Thoracic aorta (tissue), 2 donors: ENCODE measurements around the gene PLPPR1. TPM values are rescaled to one million over a fixed set of nuclear protein-coding genes. Genes with fewer than 3 reads are reported as not detected.

ENCODE experiments used
- ATAC-seq: fragments of 150-250 bp; one replicate; pipeline ENCODE4 v1.8.0; 2017; ENCODE audit warnings: low read depth; ENCODE audit not compliant: insufficient number of reproducible peaks, low FRiP score
- DNase-seq: peaks from one replicate; pipeline ENCODE4 v3.0.0-alpha.2; 2020; ENCODE audit warnings: low spot score
- H3K27ac ChIP-seq, 2 donors: fragments of 200-600 bp; sonication (generic); 1 replicate in 1 of 2; 2 replicates in 1 of 2; pipeline ENCODE4 v1.5.1; 2016; ENCODE audit warnings: mild to moderate bottlenecking in 2 of 2, moderate library complexity in 2 of 2
- H3K27me3 ChIP-seq: fragments of 200-600 bp; sonication (generic); replicated peaks from 2 replicates; pipeline ENCODE4 v1.6.0; 2016; ENCODE audit warnings: mild to moderate bottlenecking; ENCODE audit not compliant: insufficient read depth
- H3K36me3 ChIP-seq: fragments of 200-600 bp; sonication (generic); one replicate; pipeline ENCODE4 v1.5.1; 2016
- H3K4me1 ChIP-seq, 2 donors: fragments of 200-600 bp; sonication (generic); 1 replicate in 1 of 2; 2 replicates in 1 of 2; pipeline versions ENCODE4 v1.5.1 to v1.6.0; 2016; ENCODE audit warnings: low read depth in 2 of 2, mild to moderate bottlenecking in 1 of 2; ENCODE audit not compliant: control insufficient read depth in 1 of 2
- H3K4me3 ChIP-seq: fragments of 200-600 bp; sonication (generic); 2 replicates; pipeline ENCODE4 v1.5.1; 2016; ENCODE audit warnings: mild to moderate bottlenecking
- H3K9me3 ChIP-seq: fragments of 200-600 bp; sonication (generic); 2 replicates; pipeline ENCODE4 v1.5.1; 2016
- total RNA-seq, 2 donors: library from RNA; depleted of rRNA; stranded (reverse); fragments of >200 nt; gene quantifications; one replicate each; pipeline versions ENCODE4 v1.1.0 to v1.2.3, GENCODE V29; 2016
- TF ChIP-seq, protein P1 (sequence below): fragments of 200-600 bp; sonication (generic); IDR thresholded peaks from one replicate; pipeline ENCODE4 v1.5.1; 2019; ENCODE audit warnings: antibody characterized with exemption

Gene PLPPR1
- total RNA-seq, 2 donors from 2014 or later: not detected

DNA sequence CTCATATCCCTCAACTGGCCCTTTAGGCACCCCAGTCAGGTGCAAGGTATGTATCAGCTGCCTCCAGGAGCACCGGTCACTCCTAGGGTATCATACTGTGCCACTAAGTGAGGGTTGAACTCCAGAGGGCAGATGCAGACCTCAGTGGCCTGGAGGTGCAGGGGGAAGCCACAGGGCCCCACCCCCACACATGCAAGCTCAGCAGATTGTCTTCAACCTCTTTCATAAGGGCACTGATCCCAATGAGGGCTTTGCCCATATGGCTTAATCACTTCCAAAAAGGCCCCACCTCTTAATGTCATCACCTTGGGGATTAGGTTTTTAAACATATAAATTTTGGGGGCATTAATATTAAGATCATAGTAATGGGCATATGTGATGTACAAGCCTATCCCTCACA lies 328.1 kb downstream of the PLPPR1 start:
- H3K27ac ChIP-seq: no peak overlapping the region
- ATAC-seq (no peak), DNase-seq (no peak)
- no peaks in the 10 kb centered on the region for H3K36me3 ChIP-seq
- H3K27me3 ChIP-seq: no peaks in the 10 kb centered on the region
- H3K4me3 ChIP-seq: no peak overlapping the region
- H3K9me3 ChIP-seq: no peaks in the 10 kb centered on the region
- TF ChIP-seq, protein P1, sequence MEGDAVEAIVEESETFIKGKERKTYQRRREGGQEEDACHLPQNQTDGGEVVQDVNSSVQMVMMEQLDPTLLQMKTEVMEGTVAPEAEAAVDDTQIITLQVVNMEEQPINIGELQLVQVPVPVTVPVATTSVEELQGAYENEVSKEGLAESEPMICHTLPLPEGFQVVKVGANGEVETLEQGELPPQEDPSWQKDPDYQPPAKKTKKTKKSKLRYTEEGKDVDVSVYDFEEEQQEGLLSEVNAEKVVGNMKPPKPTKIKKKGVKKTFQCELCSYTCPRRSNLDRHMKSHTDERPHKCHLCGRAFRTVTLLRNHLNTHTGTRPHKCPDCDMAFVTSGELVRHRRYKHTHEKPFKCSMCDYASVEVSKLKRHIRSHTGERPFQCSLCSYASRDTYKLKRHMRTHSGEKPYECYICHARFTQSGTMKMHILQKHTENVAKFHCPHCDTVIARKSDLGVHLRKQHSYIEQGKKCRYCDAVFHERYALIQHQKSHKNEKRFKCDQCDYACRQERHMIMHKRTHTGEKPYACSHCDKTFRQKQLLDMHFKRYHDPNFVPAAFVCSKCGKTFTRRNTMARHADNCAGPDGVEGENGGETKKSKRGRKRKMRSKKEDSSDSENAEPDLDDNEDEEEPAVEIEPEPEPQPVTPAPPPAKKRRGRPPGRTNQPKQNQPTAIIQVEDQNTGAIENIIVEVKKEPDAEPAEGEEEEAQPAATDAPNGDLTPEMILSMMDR: no peak
- H3K4me1 ChIP-seq: no peaks in the 10 kb centered on the region

DNA sequence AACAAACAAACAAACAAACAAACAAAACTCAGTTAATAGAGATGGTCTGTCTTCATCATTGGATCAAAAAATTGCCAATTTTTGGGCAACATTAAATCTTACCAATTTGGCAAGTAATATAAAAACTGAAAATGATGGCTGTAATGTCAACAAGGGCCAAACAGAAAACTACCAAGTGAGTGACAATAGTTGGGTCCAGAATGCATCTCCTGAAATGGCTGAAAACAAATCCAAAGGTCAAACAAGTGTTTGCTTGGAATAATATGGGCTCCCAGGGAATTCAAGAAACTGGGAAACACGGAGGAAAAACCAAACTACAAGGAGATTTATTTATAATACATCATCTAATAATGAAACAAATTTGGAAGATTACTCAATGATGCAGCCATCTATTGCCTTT lies 331.2 kb downstream of the PLPPR1 start:
- H3K27ac ChIP-seq: no peak overlapping the region
- DNase-seq (no peak), ATAC-seq (no peak)
- no peaks in the 10 kb centered on the region for H3K4me1 ChIP-seq
- H3K36me3 ChIP-seq: no peaks in the 10 kb centered on the region
- H3K27me3 ChIP-seq: no peaks in the 10 kb centered on the region
- no peak overlapping the region for H3K4me3 ChIP-seq
- H3K9me3 ChIP-seq: no peaks in the 10 kb centered on the region
- TF ChIP-seq, protein P1: no peak

DNA sequence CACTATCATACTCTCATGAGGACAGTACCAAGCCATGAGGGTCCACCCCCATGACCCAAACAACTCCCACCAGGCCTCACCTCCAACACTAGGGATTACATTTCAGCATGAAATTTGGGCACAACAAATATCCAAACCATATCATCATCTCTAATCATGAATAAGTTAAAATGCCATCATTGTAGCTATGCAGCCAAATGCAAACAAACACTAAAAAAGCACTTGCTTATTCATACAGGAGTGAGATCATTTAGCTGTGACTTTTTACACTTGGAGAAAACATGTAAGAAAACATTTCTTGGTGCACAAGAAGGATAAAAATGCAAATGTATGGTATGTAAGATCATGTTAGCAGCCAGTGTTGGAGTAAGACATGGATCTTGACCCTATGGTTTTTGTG lies 332.1 kb downstream of the PLPPR1 start:
- TF ChIP-seq, protein P1: no peak
- ATAC-seq: no peak
- no peaks in the 10 kb centered on the region for H3K27me3 ChIP-seq

DNA sequence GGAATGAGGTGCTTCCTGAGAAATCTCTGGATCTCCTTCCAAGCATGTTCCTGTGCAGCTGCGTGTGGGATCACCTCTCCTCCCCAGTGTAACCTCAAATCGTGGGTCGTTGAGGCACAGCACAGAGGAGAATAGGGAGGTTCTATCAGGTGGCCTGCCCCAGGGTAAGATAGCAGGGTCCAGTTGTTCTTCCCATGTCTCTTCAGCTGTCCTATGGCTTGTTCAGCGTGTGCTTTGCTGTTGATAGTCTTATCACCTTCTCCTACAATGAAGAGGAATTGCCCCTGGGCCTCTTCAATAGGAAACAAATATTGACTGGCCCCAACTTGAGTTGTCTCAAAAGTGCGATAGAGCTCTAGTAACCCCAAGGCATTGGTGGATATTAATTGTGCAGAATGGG lies 333.9 kb downstream of the PLPPR1 start:
- no peak overlapping the region for H3K27ac ChIP-seq
- DNase-seq (no peak), ATAC-seq (no peak)
- no peaks in the 10 kb centered on the region for H3K36me3 ChIP-seq
- H3K4me3 ChIP-seq: no peak overlapping the region
- H3K27me3 ChIP-seq: no peaks in the 10 kb centered on the region
- TF ChIP-seq, protein P1: no peak
- no peaks in the 10 kb centered on the region for H3K4me1 ChIP-seq
- no peaks in the 10 kb centered on the region for H3K9me3 ChIP-seq

More for the DNA sequence above, 332.1 kb downstream of the PLPPR1 start:
- no peak for DNase-seq
- H3K4me3 ChIP-seq: no peak overlapping the region
- H3K9me3 ChIP-seq: no peaks in the 10 kb centered on the region
- no peak overlapping the region for H3K27ac ChIP-seq
- no peaks in the 10 kb centered on the region for H3K36me3 ChIP-seq
- H3K4me1 ChIP-seq: no peaks in the 10 kb centered on the region

DNA sequence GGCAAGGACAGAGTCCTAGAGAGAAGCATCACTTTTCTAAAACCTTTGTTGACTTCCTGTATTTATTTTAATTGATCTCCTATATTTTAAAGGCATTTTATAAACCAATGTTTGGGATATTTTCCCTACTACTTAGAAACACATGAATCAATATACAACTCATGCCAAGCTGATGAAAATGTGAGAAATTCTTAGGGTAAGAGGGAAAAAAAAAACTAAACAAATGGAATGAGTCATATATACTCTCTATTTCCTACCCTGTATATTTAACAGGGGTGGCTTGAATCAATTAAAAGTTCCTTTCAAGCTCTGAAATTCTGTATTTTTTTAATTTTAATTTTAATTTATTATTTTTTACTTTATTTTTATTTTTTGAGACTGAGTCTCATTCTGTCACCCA lies 336.7 kb downstream of the PLPPR1 start:
- H3K36me3 ChIP-seq: no peaks in the 10 kb centered on the region
- DNase-seq (no peak), ATAC-seq (no peak)
- H3K9me3 ChIP-seq: no peaks in the 10 kb centered on the region
- H3K4me1 ChIP-seq: no peaks in the 10 kb centered on the region
- no peak overlapping the region for H3K4me3 ChIP-seq
- TF ChIP-seq, protein P1: no peak
- no peak overlapping the region for H3K27ac ChIP-seq
- no peaks in the 10 kb centered on the region for H3K27me3 ChIP-seq
